ENCODE results near the gene TNFRSF13B. TPM values are rescaled to one million over a fixed set of nuclear protein-coding genes. Genes with fewer than 3 reads are reported as not detected.

TNFRSF13B gene
- total RNA-seq (not detected in 2 replicates), polyA plus RNA-seq (not detected in 2 replicates), polyA minus RNA-seq (not detected in 2 replicates), Bru-seq, nascent RNA (not detected), BruChase-seq, experiment 1, labeled RNA remaining after a 6-hour chase (not detected), BruChase-seq, experiment 2, labeled RNA remaining after a 2-hour chase (not detected)
- not detected in 2 replicates for polyA plus RNA-seq (2011; cell fraction: cytosol; rRNA removed)
- not detected in 2 replicates for polyA plus RNA-seq (2011; cell fraction: nucleus; rRNA removed)
- not detected in 2 replicates for polyA plus RNA-seq (2012)
- not detected for polyA minus RNA-seq (2011; cell fraction: cytosol; rRNA and poly(A)+ RNA removed)
- not detected in 2 replicates for polyA minus RNA-seq (2011; cell fraction: nucleus; rRNA and poly(A)+ RNA removed)
- long read RNA-seq: 0 reads

DNA sequence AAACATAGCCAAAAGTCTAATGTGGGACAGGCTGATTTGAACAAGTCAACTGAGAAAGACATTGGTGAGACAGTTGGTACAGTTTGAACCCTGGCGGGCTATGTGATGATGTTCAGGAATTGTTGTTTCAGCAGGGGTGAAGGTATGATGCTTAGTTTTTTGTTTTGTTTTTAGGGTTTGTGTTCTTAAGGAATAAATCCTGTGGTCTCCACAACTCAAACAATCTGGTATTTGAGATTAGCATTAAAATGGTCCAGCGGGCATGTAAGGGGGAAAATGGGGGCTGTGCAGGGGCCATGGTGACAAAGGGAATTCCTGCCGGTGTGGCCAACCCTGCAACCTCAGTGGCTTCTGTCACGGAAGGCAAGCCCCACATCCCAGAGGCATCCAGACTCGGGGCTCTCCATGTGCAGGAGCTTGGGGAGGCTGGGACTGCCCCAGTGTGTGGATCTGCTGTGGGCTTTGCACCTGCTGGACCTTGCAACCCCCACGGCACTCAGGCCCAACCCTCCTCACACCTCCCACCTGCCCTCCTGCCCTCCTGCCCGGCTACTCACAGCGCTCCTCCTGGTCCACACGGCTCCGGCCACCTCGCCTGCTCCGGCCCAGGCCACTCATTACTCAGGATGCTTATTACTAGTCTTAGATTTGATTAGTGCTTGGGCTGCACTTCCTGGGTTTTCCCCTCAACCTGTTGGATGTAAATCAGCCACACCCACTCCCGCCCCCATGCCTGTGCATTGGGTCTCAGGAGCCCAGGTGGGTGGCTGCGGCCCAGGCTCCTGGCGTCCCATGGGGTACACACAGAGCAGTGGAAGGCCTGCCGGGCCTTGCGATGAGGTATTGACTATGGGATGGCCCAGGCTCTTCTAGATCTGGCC, at the start of gene TNFRSF13B:
TNFRSF13B (minus strand) TSS at position 661 of the 881 bp plus-strand sequence; CDS start at position 618, 43 bp downstream.
- no peak within 1 kb of the TSS for H3K9ac ChIP-seq (replicated peaks; ENCODE audit: extremely low read depth, insufficient read depth, low read length)
- no peak within 1 kb of the TSS for H2AFZ ChIP-seq (ENCODE audit: low read depth, low read length)
- no peaks in the 10 kb centered on the region for H3K36me3 ChIP-seq (ENCODE audit: control insufficient read depth in 2 of 2, extremely low read depth in 1 of 2, insufficient read depth in 2 of 2, low read length in 2 of 2)
- no peak for TF ChIP-seq MAX (IDR thresholded peaks at IDR 0.05; ENCODE audit: insufficient read depth, insufficient read length)
- no peak for TF ChIP-seq EZH2 (IDR thresholded peaks at IDR 0.05; ENCODE audit: borderline replicate concordance, low read depth, low read length, severe bottlenecking)
- TF ChIP-seq JUN (IDR thresholded peaks at IDR 0.05; ENCODE audit: borderline replicate concordance, insufficient read depth, insufficient read length, low read depth): no peak
- no peak for TF ChIP-seq MYC (IDR thresholded peaks at IDR 0.05; ENCODE audit: low read depth, low read length)
- TF ChIP-seq POLR2AphosphoS5 (IDR thresholded peaks at IDR 0.05; ENCODE audit: insufficient read depth, low read depth, low read length): no peak
- TF ChIP-seq POLR2A (IDR thresholded peaks at IDR 0.05; ENCODE audit: low read depth, low read length): no peak
- H3K27ac ChIP-seq (ENCODE audit: insufficient read depth, low read depth, low read length): no peak within 1 kb of the TSS
- no peaks in the 10 kb centered on the region for H3K9me3 ChIP-seq (replicated peaks; ENCODE audit: control insufficient read depth, insufficient read depth, low read length)
- CTCF ChIA-PET: interaction anchor here (1.6 kb wide), 1 partner anchor 20 kb away, joined by 5 read pairs; no protein-coding TSS in a partner anchor
- BruUV-seq (replicated peaks): no TSS peak
- H3K4me1 ChIP-seq (ENCODE audit: control insufficient read depth, extremely low read depth, insufficient read depth, low read length): no peaks in the 10 kb centered on the region
- no peak within 1 kb of the TSS for H3K4me3 ChIP-seq (replicated peaks in 1 of 3; ENCODE audit: insufficient read depth in 1 of 3, low read depth in 1 of 3, low read length in 3 of 3)
- FAIRE-seq (no peak), DNase-seq (ENCODE audit: low read depth, low spot score) (no peak)
- H3K79me2 ChIP-seq (ENCODE audit: control insufficient read depth, insufficient read depth, low read length): no peaks in the 10 kb centered on the region
- intact Hi-C loops (cut with micrococcal nuclease): no loop called here
- no peak within 1 kb of the TSS for H3K4me2 ChIP-seq (ENCODE audit: insufficient read depth, low read length)
- POLR2A ChIA-PET: no interaction called here
- H3K9me1 ChIP-seq (replicated peaks; ENCODE audit: control insufficient read depth, extremely low read depth, insufficient read depth, low read length): no peaks in the 10 kb centered on the region
- peaks cover 3 to 4% of the 10 kb centered on the region in 2 experiments for H3K27me3 ChIP-seq (ENCODE audit: control insufficient read depth in 2 of 2, insufficient read depth in 2 of 2, low read length in 2 of 2)
- no peaks in the 10 kb centered on the region for H4K20me1 ChIP-seq (replicated peaks; ENCODE audit: control insufficient read depth, extremely low read depth, insufficient read depth, low read length)
- dilution Hi-C loops (cut with MboI; ENCODE audit: extremely low pct_ligation_motif_present, low sequenced_read_pairs): no loop called here
